ENCODE measurements around the gene MFRP.
A peak's percentile ranks its signal among the peaks of the same experiment; 100 is the strongest.

Gene MFRP

GRCh38 chr11:119367661-119368120 is 21.2 kb upstream of the MFRP start:
- H3K27ac ChIP-seq, result peak overlapping the region; percentile 79
- TF ChIP-seq, protein P1, sequence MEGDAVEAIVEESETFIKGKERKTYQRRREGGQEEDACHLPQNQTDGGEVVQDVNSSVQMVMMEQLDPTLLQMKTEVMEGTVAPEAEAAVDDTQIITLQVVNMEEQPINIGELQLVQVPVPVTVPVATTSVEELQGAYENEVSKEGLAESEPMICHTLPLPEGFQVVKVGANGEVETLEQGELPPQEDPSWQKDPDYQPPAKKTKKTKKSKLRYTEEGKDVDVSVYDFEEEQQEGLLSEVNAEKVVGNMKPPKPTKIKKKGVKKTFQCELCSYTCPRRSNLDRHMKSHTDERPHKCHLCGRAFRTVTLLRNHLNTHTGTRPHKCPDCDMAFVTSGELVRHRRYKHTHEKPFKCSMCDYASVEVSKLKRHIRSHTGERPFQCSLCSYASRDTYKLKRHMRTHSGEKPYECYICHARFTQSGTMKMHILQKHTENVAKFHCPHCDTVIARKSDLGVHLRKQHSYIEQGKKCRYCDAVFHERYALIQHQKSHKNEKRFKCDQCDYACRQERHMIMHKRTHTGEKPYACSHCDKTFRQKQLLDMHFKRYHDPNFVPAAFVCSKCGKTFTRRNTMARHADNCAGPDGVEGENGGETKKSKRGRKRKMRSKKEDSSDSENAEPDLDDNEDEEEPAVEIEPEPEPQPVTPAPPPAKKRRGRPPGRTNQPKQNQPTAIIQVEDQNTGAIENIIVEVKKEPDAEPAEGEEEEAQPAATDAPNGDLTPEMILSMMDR (IDR thresholded peaks at IDR 0.05), result no peak
- no peak for TF ChIP-seq ZFX (IDR thresholded peaks at IDR 0.05; ENCODE audit: borderline replicate concordance)

DNA sequence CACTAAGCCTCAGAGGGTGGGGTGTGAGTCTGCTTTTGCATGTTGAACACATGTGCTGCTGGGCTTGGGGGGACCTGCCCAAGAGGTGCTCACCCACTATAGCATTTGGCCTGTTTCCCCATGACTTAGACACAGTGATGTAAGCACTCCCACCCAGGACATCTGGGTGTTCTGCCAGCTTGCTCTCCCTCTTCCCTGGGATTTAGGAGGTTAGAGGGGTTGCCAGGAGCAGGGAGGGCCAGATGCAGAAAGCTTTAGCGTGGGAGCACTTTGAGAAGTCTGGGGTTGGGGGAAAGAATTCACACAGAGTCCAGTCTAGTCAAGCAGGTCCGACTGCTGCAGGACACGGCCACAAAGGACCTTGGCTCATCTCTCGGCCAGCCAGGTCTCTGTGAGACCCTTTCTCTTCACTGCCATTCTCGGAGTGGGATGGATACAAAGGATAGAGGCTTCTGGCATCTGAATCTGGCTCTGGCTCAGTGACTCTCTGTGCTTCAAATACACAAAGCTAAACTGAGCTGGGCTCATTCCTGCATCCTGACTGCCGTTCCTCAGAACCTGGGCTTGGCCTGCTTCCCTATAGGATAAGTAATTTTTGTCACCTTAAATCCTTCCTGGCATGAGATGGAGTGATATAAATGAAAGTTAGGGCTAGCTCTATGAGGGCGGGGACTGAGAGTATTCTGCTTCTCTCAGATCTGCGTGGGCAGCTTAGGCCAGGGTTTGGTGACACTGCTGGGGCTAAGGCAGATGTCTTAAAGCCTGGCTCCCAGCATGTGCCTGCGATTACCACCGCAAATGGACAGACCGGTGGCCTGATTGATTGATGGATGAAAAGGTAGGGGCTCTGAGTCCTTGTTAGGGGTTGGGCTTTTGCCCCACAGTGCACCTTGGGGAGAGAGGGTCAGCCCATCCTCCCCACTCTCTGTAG is 20.4 kb upstream of the MFRP start:
- no peak overlapping the region for H3K27ac ChIP-seq
- TF ChIP-seq, protein P1 (IDR thresholded peaks at IDR 0.05), result no peak
- no peak for TF ChIP-seq ZFX (IDR thresholded peaks at IDR 0.05; ENCODE audit: borderline replicate concordance)

- no peak overlapping the region for H3K27ac ChIP-seq
- no peak for TF ChIP-seq ZFX (IDR thresholded peaks at IDR 0.05; ENCODE audit: borderline replicate concordance)
- TF ChIP-seq, protein P1 (IDR thresholded peaks at IDR 0.05), result no peak
Measured at GRCh38 chr11:119365071-119365591, 18.6 kb upstream of the MFRP start.

- H3K27ac ChIP-seq, result no peak overlapping the region
- no peak for TF ChIP-seq ZFX (IDR thresholded peaks at IDR 0.05; ENCODE audit: borderline replicate concordance)
- TF ChIP-seq, protein P1 (IDR thresholded peaks at IDR 0.05), result no peak
Measured at GRCh38 chr11:119363851-119364590, 17.5 kb upstream of the MFRP start.

DNA sequence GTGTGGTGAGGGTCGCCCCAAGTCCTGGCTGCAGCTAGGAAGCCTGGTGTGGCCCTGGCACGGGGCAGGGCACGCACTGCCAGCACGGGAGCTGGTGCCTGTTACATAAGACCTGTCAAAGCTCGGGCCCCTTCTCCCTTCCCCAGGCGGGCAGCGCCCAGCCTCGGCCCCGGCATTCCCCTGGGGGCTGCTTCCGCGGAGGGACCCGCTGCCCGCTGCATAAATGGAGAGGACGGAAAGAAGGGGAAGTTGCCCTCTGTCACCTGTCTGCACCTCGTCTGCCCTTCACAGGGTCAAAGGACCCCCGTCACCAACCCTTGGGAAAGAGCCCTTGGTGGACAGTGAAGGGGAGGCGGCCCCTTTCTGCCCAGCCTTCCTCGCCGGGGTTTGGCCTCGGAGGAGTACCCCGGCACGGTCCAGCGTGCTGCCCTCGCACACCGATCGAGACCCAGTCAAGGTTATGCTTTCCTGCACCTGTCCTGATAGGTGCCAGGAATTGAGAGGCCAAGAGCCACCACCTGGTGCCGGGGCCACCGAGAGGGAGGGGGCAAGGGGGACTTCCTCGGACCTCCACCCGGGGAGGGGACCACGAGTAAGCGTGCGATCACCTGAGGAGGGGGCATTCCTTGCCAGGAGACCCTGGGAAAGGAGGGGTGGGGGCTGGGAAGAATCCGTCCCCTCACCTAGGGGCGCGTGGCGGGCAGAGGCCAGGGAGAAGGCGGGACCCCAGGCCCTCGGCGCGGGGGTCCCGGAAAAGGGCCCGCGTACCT is 16.8 kb upstream of the MFRP start:
- no peak overlapping the region for H3K27ac ChIP-seq
- no peak for TF ChIP-seq ZFX (IDR thresholded peaks at IDR 0.05; ENCODE audit: borderline replicate concordance)
- TF ChIP-seq, protein P1 (IDR thresholded peaks at IDR 0.05), result no peak

DNA sequence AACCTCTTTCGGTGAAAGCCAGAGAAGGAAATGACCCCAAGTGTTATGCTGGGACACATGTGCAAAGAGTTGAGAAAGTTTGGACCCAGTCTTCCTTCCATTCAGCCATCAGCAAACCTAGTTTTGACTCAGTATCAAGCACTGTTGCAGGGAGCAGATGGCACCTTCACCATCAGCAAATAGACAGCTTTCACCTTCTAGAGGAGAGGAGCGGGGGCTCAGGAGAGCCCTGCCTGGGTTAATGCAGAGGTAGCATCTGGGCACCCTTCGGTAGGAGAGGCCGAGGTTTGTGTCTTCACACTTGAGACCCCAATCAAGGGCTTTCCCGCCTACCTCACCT is 16.2 kb upstream of the MFRP start:
- H3K27ac ChIP-seq, result no peak overlapping the region
- TF ChIP-seq, protein P1 (IDR thresholded peaks at IDR 0.05), result no peak
- TF ChIP-seq ZFX (IDR thresholded peaks at IDR 0.05; ENCODE audit: borderline replicate concordance), result no peak

Measured in 22Rv1 (cell line).